Prostate gland (tissue), 2 donors: ENCODE results near the gene RAB2B.

Experiments used
- CTCF ChIP-seq, 4 experiments: fragments of 200-600 bp in 2 of 4; fragments of 450-650 bp in 2 of 4; sonication (generic) in 2 of 4; IDR thresholded peaks; 1 replicate in 3 of 4; 2 replicates in 1 of 4; pipeline ENCODE4 v1.5.1; 2016 to 2019; ENCODE audit warnings: antibody characterized with exemption in 4 of 4, mild to moderate bottlenecking in 2 of 4, moderate library complexity in 2 of 4
- POLR2A ChIP-seq: fragments of 450-650 bp; IDR thresholded peaks from one replicate; pipeline ENCODE4 v1.6.1; 2016; ENCODE audit warnings: antibody characterized with exemption, mild to moderate bottlenecking
- POLR2AphosphoS5 ChIP-seq: sonication (generic); formaldehyde crosslinking; IDR thresholded peaks from one replicate; pipeline ENCODE4 v1.6.1; 2017; ENCODE audit warnings: antibody characterized with exemption

DNA sequence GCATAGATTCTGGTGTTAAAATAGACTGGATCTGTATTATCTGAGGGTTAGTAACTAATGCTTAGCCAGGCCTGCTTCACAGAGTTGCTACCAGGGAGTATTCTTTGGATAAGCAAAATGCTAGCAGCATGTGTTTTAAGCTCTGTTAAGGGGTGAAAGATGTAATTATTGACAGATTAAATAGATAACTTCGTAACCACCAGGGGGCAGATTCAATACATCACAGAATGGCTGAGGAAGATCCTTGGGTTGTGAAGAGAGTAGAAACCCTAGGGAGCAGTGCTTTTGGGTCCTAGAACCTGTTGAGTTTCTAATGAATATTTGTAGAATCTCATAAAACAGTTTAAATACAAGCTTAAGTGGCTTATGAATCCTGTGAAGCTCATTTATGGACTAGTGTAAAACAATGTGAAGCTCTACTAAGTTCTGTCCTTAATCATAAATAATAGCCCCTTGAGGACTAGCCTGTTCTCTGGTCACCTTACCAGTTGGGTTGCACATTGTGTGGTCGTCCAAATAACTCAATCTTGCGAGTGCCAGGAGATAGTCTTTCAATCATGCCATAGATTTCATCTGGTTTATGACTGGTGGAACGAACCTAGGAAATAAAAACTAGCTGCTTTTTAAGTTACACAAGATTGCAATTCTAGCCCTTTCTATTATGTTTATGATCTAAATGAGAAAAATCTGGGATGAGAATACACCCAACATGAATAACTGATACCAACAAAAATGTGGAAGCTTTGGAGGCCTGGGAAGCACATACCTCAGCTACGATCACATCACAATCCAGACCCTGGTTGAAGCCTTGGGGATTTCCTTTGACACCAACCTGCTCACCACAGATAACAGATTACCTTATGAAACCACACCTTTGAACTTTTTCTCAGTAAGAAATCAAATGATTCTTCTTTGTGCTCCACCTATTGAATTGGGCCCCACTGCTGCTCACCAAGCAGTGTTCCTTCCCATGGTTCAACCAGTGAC is 22.1 kb upstream of the RAB2B start:
- TF ChIP-seq POLR2AphosphoS5 (no peak), CTCF (IDR thresholded peaks at IDR 0.05) (peak; percentile 34 to 65 (median 60)), POLR2A (no peak)
